ENCODE data around the gene RAB3B.
"Not testable (repeated sequence)": the region's sequence is repeated elsewhere in the genome, so short reads cannot be mapped to it uniquely, and the experiment has no call there.

RAB3B gene

GRCh38 chr1:51875836-51876235, 114.7 kb downstream of the RAB3B start:
- in situ Hi-C loops (cut with MboI; ENCODE audit: low sequenced_read_pairs) = no loop called here

DNA sequence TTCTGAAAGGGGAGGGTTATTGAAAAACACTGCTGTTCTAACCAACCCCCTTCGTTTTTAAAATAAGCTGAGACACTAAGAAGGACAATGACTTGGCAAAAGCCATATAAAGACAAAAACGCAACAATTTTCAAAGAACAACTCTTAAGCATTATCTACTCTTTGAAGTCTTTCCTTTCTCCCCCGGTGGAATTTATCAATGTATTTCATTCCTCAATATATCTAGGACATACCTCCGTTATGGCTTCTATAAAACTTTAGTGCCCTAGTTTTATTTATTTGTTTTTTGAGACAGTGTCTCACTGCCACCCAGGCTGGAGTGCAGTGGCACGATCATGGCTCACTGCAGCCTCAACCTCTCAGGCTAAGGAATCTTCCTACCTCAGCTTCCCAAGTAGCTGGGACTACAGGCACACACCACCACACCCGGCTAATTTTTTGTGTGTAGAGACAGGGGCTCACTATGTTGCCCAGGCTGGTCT, 115.2 kb downstream of the RAB3B start:
- in situ Hi-C loops (cut with MboI; ENCODE audit: low sequenced_read_pairs) = no loop called here

DNA sequence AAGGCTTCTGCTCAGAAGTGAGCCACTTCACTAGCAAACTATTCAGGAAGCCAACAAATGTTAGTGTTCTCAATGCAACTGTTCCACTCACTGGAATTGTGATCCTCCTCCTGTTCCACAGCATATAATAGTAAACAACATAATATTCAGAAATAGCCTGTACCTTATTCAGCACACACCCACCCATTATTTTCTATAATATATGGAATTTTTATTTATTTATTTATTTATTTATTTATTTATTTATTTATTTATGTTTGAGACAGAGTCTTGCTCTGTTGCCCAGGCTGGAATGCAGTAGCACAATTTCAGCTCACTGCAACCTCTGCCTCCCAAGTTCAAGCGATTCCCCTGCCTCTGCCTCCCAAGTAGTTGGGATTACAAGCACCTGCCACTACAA, 117.2 kb downstream of the RAB3B start:
- in situ Hi-C loops (cut with MboI; ENCODE audit: low sequenced_read_pairs) = not testable (repeated sequence)

DNA sequence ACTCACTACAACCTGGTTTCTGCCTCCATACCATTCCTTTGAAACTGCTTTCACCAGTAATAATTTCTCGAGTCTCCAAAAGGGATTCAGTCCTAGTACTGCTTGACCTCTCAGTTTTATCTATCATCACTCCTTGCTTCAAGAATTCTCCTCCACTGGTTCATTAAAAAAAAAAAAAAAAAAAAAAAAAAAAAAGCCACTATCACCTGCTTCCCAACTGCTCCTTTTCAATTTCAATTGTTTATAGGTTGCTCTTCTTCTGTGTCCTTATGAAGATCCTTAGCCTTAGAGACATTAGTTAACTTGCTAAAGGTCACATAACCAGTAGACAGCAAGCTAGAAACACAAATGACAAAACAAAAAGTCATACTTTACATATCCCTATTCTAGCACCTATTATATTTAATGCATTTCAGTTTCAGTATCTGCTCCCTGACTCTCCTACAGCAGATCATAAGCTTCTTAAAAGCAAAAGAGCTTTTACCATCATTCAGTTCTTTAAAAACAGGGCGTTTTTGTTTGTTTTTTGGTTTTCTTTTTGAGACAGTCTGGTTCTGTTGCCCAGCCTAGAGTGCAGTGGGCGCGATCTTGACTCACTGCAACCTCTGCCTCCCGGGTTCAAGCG, 119.0 kb downstream of the RAB3B start:
- in situ Hi-C loops (cut with MboI; ENCODE audit: low sequenced_read_pairs) = no loop called here

DNA sequence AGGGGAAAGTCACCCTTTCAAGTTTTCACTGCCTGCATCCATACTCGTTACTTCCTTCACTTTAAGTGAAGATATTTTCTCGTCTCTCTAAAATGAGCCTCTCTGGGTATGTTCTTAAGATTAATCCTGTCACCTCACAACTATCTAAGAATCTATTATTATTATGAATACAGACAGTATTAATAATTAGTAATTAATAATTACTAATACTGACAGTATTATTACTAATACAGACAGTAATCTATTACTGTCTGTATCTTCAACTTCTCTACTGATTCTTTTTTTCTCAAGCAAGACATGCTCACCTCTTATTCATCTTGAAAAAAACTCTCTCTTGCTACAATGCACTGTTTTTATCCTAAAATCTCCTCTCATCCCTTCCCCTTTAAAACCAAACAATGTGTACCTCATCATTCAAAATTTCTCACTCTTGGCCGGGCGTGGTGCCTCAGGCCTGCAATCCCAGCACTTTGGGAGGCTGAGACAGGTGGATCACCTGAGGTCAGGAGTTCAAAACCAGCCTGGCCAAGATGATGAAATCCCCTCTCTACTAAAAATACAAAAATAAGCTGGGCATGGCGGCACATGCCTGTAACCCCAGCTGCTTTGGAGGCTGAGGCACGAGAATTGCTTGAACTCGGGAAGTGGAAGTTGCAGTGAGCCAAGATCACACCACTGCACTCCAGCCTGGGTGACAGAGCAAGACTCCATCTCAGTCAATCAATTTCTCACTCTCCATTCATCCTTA, 119.7 kb downstream of the RAB3B start:
- in situ Hi-C loops (cut with MboI; ENCODE audit: low sequenced_read_pairs) = no loop called here

GRCh38 chr1:51867479-51868232, 122.8 kb downstream of the RAB3B start:
- in situ Hi-C loops (cut with MboI; ENCODE audit: low sequenced_read_pairs) = no loop called here

DNA sequence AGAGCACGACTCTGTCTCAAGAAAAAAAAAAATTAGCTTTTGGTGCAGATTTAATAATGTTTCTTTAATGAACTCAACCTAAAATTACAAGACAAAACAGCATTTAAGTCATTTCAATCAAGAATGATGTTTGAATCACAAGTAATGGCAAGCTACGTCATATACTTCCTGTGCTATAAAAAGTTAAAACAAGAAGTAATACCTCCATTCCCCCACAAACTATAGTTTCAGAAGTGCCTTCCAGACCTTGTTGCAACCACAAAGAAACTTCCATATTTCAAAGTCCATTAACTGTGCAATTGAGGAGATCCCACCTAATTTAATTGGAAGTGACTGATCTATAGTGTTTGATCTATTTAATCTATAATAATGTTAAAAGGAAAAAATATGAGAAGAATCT, 127.1 kb downstream of the RAB3B start:
- in situ Hi-C loops (cut with MboI; ENCODE audit: low sequenced_read_pairs) = no loop called here

DNA sequence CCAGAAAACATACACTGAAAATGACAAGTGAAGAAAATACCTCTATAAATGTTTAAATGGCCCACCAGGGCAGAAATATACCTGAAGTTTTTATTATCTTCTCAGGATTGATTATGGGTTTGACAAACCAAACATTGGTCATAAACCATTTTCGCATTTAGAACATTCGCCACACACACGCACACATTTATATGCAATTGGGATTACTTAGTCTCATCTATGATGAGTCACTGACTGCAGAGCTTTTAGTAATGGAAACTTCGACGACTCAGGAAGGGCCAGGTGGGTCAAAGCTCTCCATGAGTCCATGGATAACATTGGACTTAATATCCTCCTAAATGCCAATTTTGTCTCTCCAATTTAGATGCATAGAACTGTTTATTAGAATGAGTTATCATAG, 128.8 kb downstream of the RAB3B start:
- in situ Hi-C loops (cut with MboI; ENCODE audit: low sequenced_read_pairs) = no loop called here

DNA sequence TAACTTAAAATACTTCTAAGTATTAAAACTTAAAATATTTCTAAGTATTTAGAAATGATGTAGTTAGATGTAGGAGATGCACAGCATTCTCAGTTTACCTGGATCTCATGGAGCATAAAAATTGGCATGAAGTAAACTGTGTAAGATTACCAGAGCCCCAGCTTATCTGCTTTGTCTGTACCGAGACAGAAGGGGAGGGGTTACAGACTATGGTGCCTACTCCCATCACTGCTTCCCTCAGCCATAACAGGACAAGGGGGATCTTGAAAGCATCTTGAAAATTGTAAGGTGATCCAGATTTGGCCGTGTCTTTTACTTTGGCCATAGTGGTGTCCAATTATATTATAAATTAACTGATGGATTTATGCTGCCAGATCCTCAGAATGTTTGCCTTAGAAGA, 130.8 kb downstream of the RAB3B start:
- in situ Hi-C loops (cut with MboI; ENCODE audit: low sequenced_read_pairs) = no loop called here

GRCh38 chr1:51859333-51859732, 131.2 kb downstream of the RAB3B start:
- in situ Hi-C loops (cut with MboI; ENCODE audit: low sequenced_read_pairs) = no loop called here

DNA sequence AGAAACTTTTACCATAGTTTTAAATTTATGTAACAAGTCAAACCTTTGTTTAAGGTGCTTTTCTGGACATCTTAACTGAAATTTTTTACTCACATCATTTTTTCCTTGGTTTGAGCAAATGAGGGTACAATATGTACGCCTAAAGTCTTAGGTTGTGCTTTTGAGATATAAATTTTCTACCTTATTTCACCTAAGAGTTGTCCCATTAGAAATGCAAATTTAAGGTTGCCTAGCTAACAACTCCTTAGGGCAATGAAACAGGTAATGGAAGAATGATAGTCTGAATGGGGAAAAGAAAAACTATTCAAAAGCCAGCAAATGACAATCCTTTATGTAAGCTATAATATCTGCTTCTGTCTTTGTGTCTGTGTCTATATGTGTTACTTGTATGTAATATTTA, 131.6 kb downstream of the RAB3B start:
- in situ Hi-C loops (cut with MboI; ENCODE audit: low sequenced_read_pairs) = no loop called here

Data from HL-60/S4 treated with retinoic acid at 250 ng/mL for 4 days and 3 days (cell line).